ENCODE measurements around the gene KCNIP4.
"Not testable (repeated sequence)": the region's sequence is repeated elsewhere in the genome, so short reads cannot be mapped to it uniquely, and the experiment has no call there.

Gene KCNIP4

GRCh38 chr4:21948347-21949072 is at the start of gene KCNIP4:
Gene KCNIP4 (minus strand): TSS chr4:21948772.
- DNase-seq (ENCODE audit: extremely low spot score): peak; percentile 32
- POLR2A ChIA-PET: no interaction called here
- CTCF ChIA-PET: interaction anchor here (0.6 to 1.2 kb wide), 4 partner anchors 8 to 441 kb away, joined by 3 to 6 read pairs (median 4); no protein-coding TSS in a partner anchor
- TF ChIP-seq LEF1 (IDR thresholded peaks at IDR 0.05; ENCODE audit: borderline replicate concordance): no peak
- no peak for TF ChIP-seq FOXA1 (IDR thresholded peaks at IDR 0.05)
- TF ChIP-seq BHLHE40 (IDR thresholded peaks at IDR 0.05; ENCODE audit: borderline replicate concordance): no peak
- no peak for TF ChIP-seq CTBP1 (IDR thresholded peaks at IDR 0.05; ENCODE audit: borderline replicate concordance)
- TF ChIP-seq L3MBTL2 (conservative IDR thresholded peaks at IDR 0.05): no peak
- TF ChIP-seq ZNF384 (IDR thresholded peaks at IDR 0.05): no peak
- TF ChIP-seq NFRKB (IDR thresholded peaks at IDR 0.05): no peak
- no peak for TF ChIP-seq SUZ12 (IDR thresholded peaks at IDR 0.05)
- no peak for TF ChIP-seq FOXK2 (IDR thresholded peaks at IDR 0.05)
- TF ChIP-seq SP1 (IDR thresholded peaks at IDR 0.05): no peak

- DNase-seq (ENCODE audit: extremely low spot score); CTCF ChIA-PET; POLR2A ChIA-PET: not testable (repeated sequence)
Observed at GRCh38 chr4:21996618-21997017, 48.0 kb upstream of the KCNIP4 start.

GRCh38 chr4:21992330-21992729 is 43.8 kb upstream of the KCNIP4 start:
- CTCF ChIA-PET: no interaction called here
- DNase-seq (ENCODE audit: extremely low spot score): no peak
- TF ChIP-seq HDGF (IDR thresholded peaks at IDR 0.05; ENCODE audit: borderline replicate concordance): no peak
- TF ChIP-seq FOXK2 (IDR thresholded peaks at IDR 0.05): no peak
- no peak for TF ChIP-seq ELF4 (IDR thresholded peaks at IDR 0.05)
- TF ChIP-seq SP1 (IDR thresholded peaks at IDR 0.05): no peak
- no peak for TF ChIP-seq ARNT (IDR thresholded peaks at IDR 0.05)
- no peak for TF ChIP-seq FOXA1 (IDR thresholded peaks at IDR 0.05)
- no peak for TF ChIP-seq PKNOX1 (IDR thresholded peaks at IDR 0.05)
- TF ChIP-seq TARDBP (IDR thresholded peaks at IDR 0.05): no peak
- TF ChIP-seq FOXM1 (IDR thresholded peaks at IDR 0.05; ENCODE audit: borderline replicate concordance): no peak
- no peak for TF ChIP-seq ZNF384 (IDR thresholded peaks at IDR 0.05)
- TF ChIP-seq CTBP1 (IDR thresholded peaks at IDR 0.05; ENCODE audit: borderline replicate concordance): no peak
- TF ChIP-seq NFRKB (IDR thresholded peaks at IDR 0.05): no peak
- TF ChIP-seq LEF1 (IDR thresholded peaks at IDR 0.05; ENCODE audit: borderline replicate concordance): no peak
- TF ChIP-seq L3MBTL2 (conservative IDR thresholded peaks at IDR 0.05): no peak
- TF ChIP-seq SUZ12 (IDR thresholded peaks at IDR 0.05): no peak
- TF ChIP-seq BHLHE40 (IDR thresholded peaks at IDR 0.05; ENCODE audit: borderline replicate concordance): no peak
- POLR2A ChIA-PET: no interaction called here

GRCh38 chr4:21991562-21991961 is 43.0 kb upstream of the KCNIP4 start:
- POLR2A ChIA-PET: no interaction called here
- TF ChIP-seq CTBP1 (IDR thresholded peaks at IDR 0.05; ENCODE audit: borderline replicate concordance) (no peak), FOXM1 (IDR thresholded peaks at IDR 0.05; ENCODE audit: borderline replicate concordance) (no peak), LEF1 (IDR thresholded peaks at IDR 0.05; ENCODE audit: borderline replicate concordance) (no peak), ARNT (IDR thresholded peaks at IDR 0.05) (no peak), ELF4 (IDR thresholded peaks at IDR 0.05) (no peak), L3MBTL2 (conservative IDR thresholded peaks at IDR 0.05) (no peak), ZNF384 (IDR thresholded peaks at IDR 0.05) (no peak), PKNOX1 (IDR thresholded peaks at IDR 0.05) (no peak), HDGF (IDR thresholded peaks at IDR 0.05; ENCODE audit: borderline replicate concordance) (no peak), SUZ12 (IDR thresholded peaks at IDR 0.05) (no peak), TARDBP (IDR thresholded peaks at IDR 0.05) (no peak), BHLHE40 (IDR thresholded peaks at IDR 0.05; ENCODE audit: borderline replicate concordance) (no peak), SP1 (IDR thresholded peaks at IDR 0.05) (no peak), FOXA1 (IDR thresholded peaks at IDR 0.05) (no peak), NFRKB (IDR thresholded peaks at IDR 0.05) (no peak)
- CTCF ChIA-PET: no interaction called here
- no peak for DNase-seq (ENCODE audit: extremely low spot score)

GRCh38 chr4:21991050-21991449 is 42.5 kb upstream of the KCNIP4 start:
- no peak for DNase-seq (ENCODE audit: extremely low spot score)
- POLR2A ChIA-PET: no interaction called here
- TF ChIP-seq ZNF384 (IDR thresholded peaks at IDR 0.05) (no peak), FOXA1 (IDR thresholded peaks at IDR 0.05) (no peak), HDGF (IDR thresholded peaks at IDR 0.05; ENCODE audit: borderline replicate concordance) (no peak), SP1 (IDR thresholded peaks at IDR 0.05) (no peak), FOXM1 (IDR thresholded peaks at IDR 0.05; ENCODE audit: borderline replicate concordance) (no peak), ARNT (IDR thresholded peaks at IDR 0.05) (no peak), LEF1 (IDR thresholded peaks at IDR 0.05; ENCODE audit: borderline replicate concordance) (no peak), PKNOX1 (IDR thresholded peaks at IDR 0.05) (no peak), TARDBP (IDR thresholded peaks at IDR 0.05) (no peak), L3MBTL2 (conservative IDR thresholded peaks at IDR 0.05) (no peak), FOXK2 (IDR thresholded peaks at IDR 0.05) (no peak), SUZ12 (IDR thresholded peaks at IDR 0.05) (no peak), NFRKB (IDR thresholded peaks at IDR 0.05) (no peak), CTBP1 (IDR thresholded peaks at IDR 0.05; ENCODE audit: borderline replicate concordance) (no peak), BHLHE40 (IDR thresholded peaks at IDR 0.05; ENCODE audit: borderline replicate concordance) (no peak), ELF4 (IDR thresholded peaks at IDR 0.05) (no peak)
- CTCF ChIA-PET: no interaction called here

GRCh38 chr4:21989351-21989750 is 40.8 kb upstream of the KCNIP4 start:
- DNase-seq (ENCODE audit: extremely low spot score): no peak
- POLR2A ChIA-PET: no interaction called here
- CTCF ChIA-PET: no interaction called here
- TF ChIP-seq SP1 (IDR thresholded peaks at IDR 0.05) (no peak), SUZ12 (IDR thresholded peaks at IDR 0.05) (no peak), ZNF384 (IDR thresholded peaks at IDR 0.05) (no peak), CTBP1 (IDR thresholded peaks at IDR 0.05; ENCODE audit: borderline replicate concordance) (no peak), FOXA1 (IDR thresholded peaks at IDR 0.05) (no peak), FOXK2 (IDR thresholded peaks at IDR 0.05) (no peak), TARDBP (IDR thresholded peaks at IDR 0.05) (no peak), ARNT (IDR thresholded peaks at IDR 0.05) (no peak), ELF4 (IDR thresholded peaks at IDR 0.05) (no peak), LEF1 (IDR thresholded peaks at IDR 0.05; ENCODE audit: borderline replicate concordance) (no peak), FOXM1 (IDR thresholded peaks at IDR 0.05; ENCODE audit: borderline replicate concordance) (no peak), BHLHE40 (IDR thresholded peaks at IDR 0.05; ENCODE audit: borderline replicate concordance) (no peak), L3MBTL2 (conservative IDR thresholded peaks at IDR 0.05) (no peak), HDGF (IDR thresholded peaks at IDR 0.05; ENCODE audit: borderline replicate concordance) (no peak), NFRKB (IDR thresholded peaks at IDR 0.05) (no peak), PKNOX1 (IDR thresholded peaks at IDR 0.05) (no peak)

All from HEK293T (cell line).